Heart left ventricle (tissue), 13 donors: Measurements from ENCODE around the gene USP6NL.

Experiments used
- CTCF ChIP-seq, 12 donors: fragments of 200-600 bp; sonication (generic) in 4 of 12; IDR thresholded peaks; one replicate each; pipeline versions ENCODE4 v1.5.0 to v1.8.0; 2018 to 2022; ENCODE audit warnings: antibody characterized with exemption in 12 of 12, mild to moderate bottlenecking in 5 of 12
- POLR2A ChIP-seq, 2 donors: fragments of 450-650 bp; IDR thresholded peaks; one replicate each; pipeline ENCODE4 v1.6.1; 2017; ENCODE audit warnings: antibody characterized with exemption in 2 of 2, mild to moderate bottlenecking in 2 of 2, moderate library complexity in 2 of 2
- donor health status: ischemic (EF 13 %, LVEDD 7.1; RV severe dilation, severe dysfunction).
- donor health status: DM: no; HTN: yes; CAD: no.
- donor health status: DM: no; HTN: no; CAD: no.
- donor health status: ischemic (EF 25% LVEDD 6.9; RV normal size, moderate dysfunction).
- donor health status: ischemic (EF 25% LVEDD 5.7; RV mildly dilated, moderate dysfunction).
- donor health status: ischemic (EF 35%, LVEDD 5.7; RV mildly dilated, moderate dysfunction).
- donor health status: nonischemic (EF 11% LVEDD 7.7; RV severe dilation, severe dysfunction).
- donor health status: DM: yes; HTN: yes; CAD: no.
- donor health status: PGD.
- donor health status: ischemic (EF 29% LVEDD 5.4; RV normal size, mild dysfunction).
- donor health status: nonischemic (EF 23%, LVEDD 6.1; RV moderate dilation, normal function).

- TF ChIP-seq CTCF (IDR thresholded peaks at IDR 0.05) (no peak), POLR2A (IDR thresholded peaks at IDR 0.05) (no peak)
Observed at GRCh38 chr10:11589738-11590137, 21.7 kb downstream of the USP6NL start.
